Measurements from ENCODE around the gene TNPO1.

The TNPO1 gene

GRCh38 chr5:72847989-72848473, 31.6 kb downstream of the TNPO1 start (continued):
- peak; percentile 90 for TF ChIP-seq ZNF660 (tag by site-specific recombination; IDR thresholded peaks at IDR 0.05)
- peak; percentile 57; the same call in 1 of the 2 replicates for TF ChIP-seq REST (tag by site-specific recombination; IDR thresholded peaks at IDR 0.05)
- TF ChIP-seq ZNF341 (tag by site-specific recombination; IDR thresholded peaks at IDR 0.05; ENCODE audit: low read depth), result peak; percentile 42; the same call in 1 of the 2 replicates
- no peak for TF ChIP-seq ZNF561 (tag by site-specific recombination; IDR thresholded peaks at IDR 0.05; ENCODE audit: borderline replicate concordance)
- TF ChIP-seq ZBTB44 (tag by site-specific recombination; IDR thresholded peaks at IDR 0.05), result peak; percentile 72
- TF ChIP-seq ZNF292 (tag by site-specific recombination; IDR thresholded peaks at IDR 0.05; ENCODE audit: borderline replicate concordance, low read depth), result no peak
- TF ChIP-seq ZBTB11 (tag by site-specific recombination; conservative IDR thresholded peaks at IDR 0.05; ENCODE audit: low read depth), result peak; percentile 95
- TF ChIP-seq ZNF394 (tag by site-specific recombination; IDR thresholded peaks at IDR 0.05; ENCODE audit: borderline replicate concordance), result peak; percentile 26; the same call in 1 of the 2 replicates
- TF ChIP-seq ZNF629 (tag by site-specific recombination; IDR thresholded peaks at IDR 0.05), result peak; percentile 74
- peak; percentile 94 for TF ChIP-seq ZBTB17 (tag by site-specific recombination; IDR thresholded peaks at IDR 0.05)
- no peak for TF ChIP-seq ZNF776 (tag by site-specific recombination; IDR thresholded peaks at IDR 0.05; ENCODE audit: borderline replicate concordance)
- peak; percentile 84 for TF ChIP-seq KLF17 (tag by site-specific recombination; IDR thresholded peaks at IDR 0.05)
- peak; percentile 50; the same call in 1 of the 2 replicates for TF ChIP-seq ZBTB21 (tag by site-specific recombination; IDR thresholded peaks at IDR 0.05)
- TF ChIP-seq SCRT1 (tag by site-specific recombination; IDR thresholded peaks at IDR 0.05; ENCODE audit: borderline replicate concordance), result peak; percentile 88
- peak; percentile 87 for TF ChIP-seq ZNF600 (tag by site-specific recombination; IDR thresholded peaks at IDR 0.05)
- TF ChIP-seq ZBTB7A (tag by site-specific recombination; IDR thresholded peaks at IDR 0.05; ENCODE audit: low read depth), result no peak
- no peak for TF ChIP-seq AEBP2 (tag by site-specific recombination; IDR thresholded peaks at IDR 0.05; ENCODE audit: borderline replicate concordance)
- peak; percentile 91 for TF ChIP-seq ZFP37 (tag by site-specific recombination; IDR thresholded peaks at IDR 0.05)
- peak; percentile 77 for TF ChIP-seq YY1 (tag by site-specific recombination; IDR thresholded peaks at IDR 0.05)
- no peak for TF ChIP-seq ZNF133 (tag by site-specific recombination; IDR thresholded peaks at IDR 0.05)
- 0 out of 2 replicates have a peak, but pooled peaks have one; percentile 36 for TF ChIP-seq ZNF449 (tag by site-specific recombination; IDR thresholded peaks at IDR 0.05)
- TF ChIP-seq ZBTB8A (tag by site-specific recombination; IDR thresholded peaks at IDR 0.05), result peak; percentile 45; the same call in 1 of the 2 replicates
- peak; percentile 82 for TF ChIP-seq SP7 (tag by site-specific recombination; IDR thresholded peaks at IDR 0.05)
- TF ChIP-seq ZNF184 (tag by site-specific recombination; IDR thresholded peaks at IDR 0.05), result 0 out of 2 replicates have a peak, but pooled peaks have one; percentile 40
- TF ChIP-seq ZNF391 (tag by site-specific recombination; IDR thresholded peaks at IDR 0.05; ENCODE audit: borderline replicate concordance, low read depth), result peak; percentile 38; the same call in 1 of the 2 replicates
- peak; percentile 40; the same call in 1 of the 2 replicates for TF ChIP-seq KLF9 (tag by site-specific recombination; IDR thresholded peaks at IDR 0.05; ENCODE audit: low read depth)
- no peak for TF ChIP-seq ZNF211 (tag by site-specific recombination; IDR thresholded peaks at IDR 0.05; ENCODE audit: low read depth)
